Right lobe of liver (tissue), 4 donors: Measurements from ENCODE around the gene GNPDA1.

Experiments
- POLR2A ChIP-seq: fragments of 450-650 bp; IDR thresholded peaks from one replicate; pipeline ENCODE4 v1.6.1; 2017; ENCODE audit warnings: antibody characterized with exemption, mild to moderate bottlenecking
- TF ChIP-seq, protein P1 (sequence below), 4 donors: fragments of 200-600 bp in 3 of 4; fragments of 450-650 bp in 1 of 4; IDR thresholded peaks; one replicate each; pipeline versions ENCODE4 v1.5.1 to v1.8.0; 2016 to 2022; ENCODE audit warnings: antibody characterized with exemption in 4 of 4, mild to moderate bottlenecking in 2 of 4
- donor health status: DM: no; HTN: no; CAD: no.
- donor health status: DM: no; HTN: no; CAD: no.
- donor health status: DM: no; HTN: yes; CAD: no.

DNA sequence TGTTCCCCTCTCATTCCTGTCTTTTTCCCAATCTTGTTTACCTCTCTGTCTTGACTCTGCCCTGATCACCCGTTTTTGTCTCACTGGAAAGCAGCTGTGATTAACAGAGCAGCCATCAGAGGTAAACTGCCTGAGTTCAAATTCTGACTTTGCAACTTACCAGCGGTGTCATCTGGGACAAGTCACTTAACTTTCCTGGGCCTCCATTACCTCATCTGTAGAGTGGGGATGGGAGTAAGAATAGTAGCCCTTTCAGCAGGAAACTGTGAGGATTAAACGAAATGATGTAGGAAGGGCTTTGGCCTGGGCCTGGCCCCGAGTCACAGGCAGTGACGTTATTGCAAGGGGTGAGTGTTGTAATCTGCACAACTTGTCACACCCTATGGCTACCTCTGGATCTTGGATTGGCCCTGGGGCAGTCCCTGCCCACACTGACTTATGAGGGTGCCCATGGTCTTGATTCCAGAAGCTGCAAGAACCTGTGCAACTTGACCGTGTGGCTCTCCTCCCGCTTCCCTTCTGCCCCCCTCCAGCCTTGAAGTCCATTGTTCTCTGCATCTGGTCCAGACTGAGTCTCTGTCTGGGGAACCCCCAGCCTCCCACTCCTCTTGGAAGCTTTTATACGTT, 54.2 kb downstream of the GNPDA1 start:
- TF ChIP-seq, protein P1, sequence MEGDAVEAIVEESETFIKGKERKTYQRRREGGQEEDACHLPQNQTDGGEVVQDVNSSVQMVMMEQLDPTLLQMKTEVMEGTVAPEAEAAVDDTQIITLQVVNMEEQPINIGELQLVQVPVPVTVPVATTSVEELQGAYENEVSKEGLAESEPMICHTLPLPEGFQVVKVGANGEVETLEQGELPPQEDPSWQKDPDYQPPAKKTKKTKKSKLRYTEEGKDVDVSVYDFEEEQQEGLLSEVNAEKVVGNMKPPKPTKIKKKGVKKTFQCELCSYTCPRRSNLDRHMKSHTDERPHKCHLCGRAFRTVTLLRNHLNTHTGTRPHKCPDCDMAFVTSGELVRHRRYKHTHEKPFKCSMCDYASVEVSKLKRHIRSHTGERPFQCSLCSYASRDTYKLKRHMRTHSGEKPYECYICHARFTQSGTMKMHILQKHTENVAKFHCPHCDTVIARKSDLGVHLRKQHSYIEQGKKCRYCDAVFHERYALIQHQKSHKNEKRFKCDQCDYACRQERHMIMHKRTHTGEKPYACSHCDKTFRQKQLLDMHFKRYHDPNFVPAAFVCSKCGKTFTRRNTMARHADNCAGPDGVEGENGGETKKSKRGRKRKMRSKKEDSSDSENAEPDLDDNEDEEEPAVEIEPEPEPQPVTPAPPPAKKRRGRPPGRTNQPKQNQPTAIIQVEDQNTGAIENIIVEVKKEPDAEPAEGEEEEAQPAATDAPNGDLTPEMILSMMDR (IDR thresholded peaks at IDR 0.05) = no peak
- TF ChIP-seq POLR2A = no peak
